Activated CD4-positive, CD25-positive, alpha-beta regulatory T cell treated with anti-CD3 and anti-CD28 coated beads, Interleukin-2, amount 50 U/mL, for 24 hours (primary cell): ENCODE results near the gene ADCYAP1R1.

Experiments
- ATAC-seq, 2 donors: fragments of 150-1000 bp; cut with Tn5 transposase; one replicate each; pipeline ENCODE4 v1.10.0; 2021; ENCODE audit warnings: mild to moderate bottlenecking in 1 of 2, moderate library complexity in 1 of 2

ADCYAP1R1 gene

GRCh38 chr7:31107106-31108090 lies 55.3 kb downstream of the ADCYAP1R1 start:
- ATAC-seq = no peak

- no peak for ATAC-seq
Measured at GRCh38 chr7:31108097-31108657, 56.1 kb downstream of the ADCYAP1R1 start.

DNA sequence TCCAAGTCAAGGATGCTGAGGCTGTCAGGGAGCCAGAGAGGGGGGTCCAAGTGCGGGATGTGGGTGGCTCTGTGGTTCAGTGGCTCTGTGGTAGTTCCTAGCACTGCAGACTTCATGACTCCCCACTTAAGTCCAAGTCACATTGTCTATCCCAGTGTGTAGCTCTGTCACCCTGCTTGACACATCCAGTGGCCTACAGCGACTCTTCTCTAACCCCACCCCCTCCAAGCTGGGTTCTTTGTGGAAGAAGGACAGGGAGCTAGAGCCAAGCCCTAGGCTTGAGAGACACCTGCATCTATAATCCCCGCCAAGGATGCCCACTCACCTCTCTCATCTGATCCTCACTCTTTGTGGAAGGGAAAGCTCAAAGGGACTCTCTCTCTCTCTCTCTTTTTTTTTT lies 57.6 kb downstream of the ADCYAP1R1 start:
- no peak for ATAC-seq

DNA sequence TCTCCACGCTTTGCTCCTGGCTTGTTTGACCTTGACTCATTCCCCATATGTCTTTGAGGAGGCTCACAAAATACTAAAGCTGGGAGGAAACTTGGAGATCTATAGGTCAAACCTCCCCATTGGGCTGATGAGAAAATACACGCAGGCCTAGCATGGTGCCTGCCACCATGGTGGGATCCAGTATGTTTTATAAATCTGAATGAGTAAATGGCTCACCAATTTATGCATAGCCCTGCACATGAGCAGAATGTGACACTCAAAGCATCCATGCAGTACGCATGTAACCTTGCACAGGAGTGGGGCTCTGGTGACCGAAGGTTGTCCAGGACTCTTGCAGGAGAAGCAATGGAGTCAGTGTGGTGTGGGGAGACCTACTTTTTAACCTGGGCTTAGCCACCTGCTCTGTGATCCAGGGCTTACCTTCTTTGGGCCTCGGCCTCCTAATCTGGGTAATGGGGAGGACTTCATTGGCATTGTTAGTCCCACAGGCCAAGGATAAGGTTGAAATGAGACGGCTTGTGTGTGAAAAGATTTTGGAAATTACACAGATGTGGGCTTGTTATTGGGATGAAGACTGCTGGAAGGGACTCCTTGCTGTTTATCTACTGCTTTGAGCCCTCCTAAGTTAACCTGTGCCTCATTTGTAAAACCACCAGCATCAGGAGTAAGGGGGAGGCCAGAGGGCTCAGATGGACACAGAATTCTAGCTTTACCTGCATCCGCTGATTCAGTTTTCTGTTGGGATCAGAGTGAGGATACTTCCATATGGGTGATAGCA lies 58.4 kb downstream of the ADCYAP1R1 start:
- ATAC-seq = no peak

- no peak for ATAC-seq
Measured at GRCh38 chr7:31111109-31111451, 59.0 kb downstream of the ADCYAP1R1 start.

GRCh38 chr7:31113660-31114059 lies 61.6 kb downstream of the ADCYAP1R1 start:
- ATAC-seq = no peak

- ATAC-seq = no peak
Measured at GRCh38 chr7:31114593-31115343, 62.7 kb downstream of the ADCYAP1R1 start.

GRCh38 chr7:31116615-31117014 lies 64.5 kb downstream of the ADCYAP1R1 start:
- ATAC-seq = no peak

DNA sequence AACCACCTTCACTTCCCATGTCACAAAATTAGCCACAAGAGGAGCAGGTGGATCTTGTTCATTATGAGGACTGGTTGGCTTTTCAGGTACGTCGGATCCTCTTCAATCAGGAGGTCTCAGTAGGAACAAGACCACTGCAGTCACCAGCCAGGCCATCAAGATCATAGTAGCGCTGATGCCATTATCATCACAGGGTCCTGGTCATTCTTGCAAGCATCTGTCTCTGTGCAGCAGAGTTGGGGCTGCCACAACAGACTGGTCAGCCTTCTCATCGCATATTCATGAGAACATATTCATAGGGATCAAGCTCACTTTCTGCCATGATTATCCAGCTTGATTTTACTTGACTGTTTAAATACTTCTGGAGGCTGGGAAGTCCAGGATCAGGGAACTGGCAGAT lies 67.1 kb downstream of the ADCYAP1R1 start:
- no peak for ATAC-seq

DNA sequence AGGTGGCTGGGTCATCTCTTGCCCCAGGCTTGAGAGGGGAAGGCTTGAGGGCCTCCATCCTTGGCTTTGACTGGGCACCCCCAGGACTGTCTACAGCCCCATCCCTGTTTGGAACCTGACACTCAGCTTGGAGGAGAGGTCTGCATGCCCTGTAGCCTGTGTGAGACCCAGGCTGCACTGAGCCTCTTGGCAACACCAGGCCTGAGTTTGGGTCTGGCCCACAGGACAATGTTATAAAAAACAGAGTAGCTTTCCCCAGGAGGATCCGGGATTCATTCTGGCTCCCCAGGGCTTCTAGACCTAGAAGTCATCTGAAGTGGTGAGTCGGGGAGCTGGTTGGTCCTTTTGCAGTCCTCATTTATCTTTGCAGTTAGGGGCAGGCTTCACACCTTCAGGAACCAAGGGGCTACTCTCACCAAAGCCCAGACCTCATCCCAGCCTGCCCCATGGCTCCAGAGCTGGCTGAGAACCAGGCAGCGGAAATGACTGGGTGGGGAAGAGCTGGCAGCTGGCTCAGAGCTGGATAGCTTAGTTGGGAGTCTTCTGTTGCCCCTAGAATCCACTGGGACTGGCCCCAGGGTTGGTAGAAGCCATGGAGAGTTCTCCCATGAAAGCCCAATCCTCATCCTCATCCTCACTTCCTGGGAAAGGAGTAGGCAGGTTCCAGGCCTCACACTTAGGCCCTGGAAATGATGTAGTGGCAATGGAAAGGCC lies 68.8 kb downstream of the ADCYAP1R1 start:
- no peak for ATAC-seq

- ATAC-seq = no peak
Measured at GRCh38 chr7:31121601-31122000, 69.5 kb downstream of the ADCYAP1R1 start.

GRCh38 chr7:31122649-31123058 lies 70.5 kb downstream of the ADCYAP1R1 start:
- no peak for ATAC-seq

- no peak for ATAC-seq
Measured at GRCh38 chr7:31123321-31123720, 71.2 kb downstream of the ADCYAP1R1 start.

GRCh38 chr7:31123726-31124125 lies 71.6 kb downstream of the ADCYAP1R1 start:
- no peak for ATAC-seq

DNA sequence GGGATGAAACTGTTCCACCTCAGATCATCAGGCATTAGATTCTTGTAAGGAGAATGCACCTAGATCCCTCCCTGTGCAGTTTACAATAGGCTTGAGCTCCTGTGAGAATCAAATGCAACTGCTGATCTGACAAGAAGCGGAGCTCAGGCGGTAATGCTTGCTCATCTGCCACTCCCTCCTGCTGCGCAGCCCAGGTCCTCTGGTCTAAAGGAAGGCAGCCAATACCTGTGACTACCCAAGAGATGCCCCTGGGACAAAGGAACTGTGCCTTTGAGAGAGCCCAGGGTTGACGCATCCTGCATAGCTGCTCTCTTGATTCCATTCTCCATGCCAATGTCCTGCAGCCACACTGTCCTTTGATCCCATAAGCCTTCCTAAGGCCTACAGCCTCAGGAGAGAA lies 73.1 kb downstream of the ADCYAP1R1 start:
- no peak for ATAC-seq

GRCh38 chr7:31126976-31127375 lies 74.9 kb downstream of the ADCYAP1R1 start:
- no peak for ATAC-seq

GRCh38 chr7:31129067-31129466 lies 77.0 kb downstream of the ADCYAP1R1 start:
- ATAC-seq = no peak

- ATAC-seq = no peak
Measured at GRCh38 chr7:31133497-31133896, 81.4 kb downstream of the ADCYAP1R1 start.

DNA sequence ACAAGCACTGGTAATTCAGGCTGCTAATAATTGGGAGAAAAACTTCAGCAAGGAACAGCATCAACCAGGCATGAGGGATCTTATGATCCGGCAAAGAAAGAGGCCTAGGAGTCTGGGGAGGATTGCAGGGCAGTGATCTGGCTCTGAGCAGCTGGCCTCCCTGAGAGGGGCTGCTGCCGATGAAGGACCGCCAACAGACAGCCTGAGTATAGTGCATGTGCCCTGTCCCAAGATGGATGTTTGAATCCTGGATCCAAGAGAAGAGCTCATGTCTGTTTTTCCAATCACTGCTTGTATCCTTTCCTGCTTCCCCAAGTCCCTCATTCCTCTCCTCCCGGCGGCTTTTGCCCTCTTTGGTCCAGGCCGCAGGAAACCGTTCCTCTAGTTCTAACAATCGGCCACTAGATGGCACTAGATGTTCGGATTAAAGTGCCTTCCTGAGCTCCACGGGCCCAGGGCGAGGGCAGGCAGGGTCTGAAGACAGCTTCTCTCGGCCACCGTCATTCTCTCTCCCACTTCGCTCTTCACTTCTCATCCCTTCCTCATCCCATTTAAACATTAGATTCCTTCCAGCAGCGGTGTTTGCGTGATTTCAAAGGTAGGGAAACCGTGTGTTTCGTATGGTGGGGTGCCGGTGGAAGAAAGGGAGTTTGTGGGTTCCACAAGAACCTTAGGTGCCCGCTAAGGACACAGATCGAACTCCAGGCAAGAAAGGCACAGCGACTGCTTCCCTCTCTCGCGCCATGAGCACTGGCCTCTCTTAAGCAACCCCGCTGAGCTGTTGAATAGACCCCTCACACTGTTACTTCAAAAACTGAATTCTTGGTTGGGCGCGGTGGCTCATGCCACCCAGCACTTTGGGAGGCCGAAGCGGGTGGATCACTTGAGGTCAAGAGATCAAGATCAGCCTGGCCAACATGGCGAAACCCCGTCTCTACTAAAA lies 82.4 kb downstream of the ADCYAP1R1 start:
- peak; percentile 61 to 67 for ATAC-seq

GRCh38 chr7:31137234-31137633 lies 85.1 kb downstream of the ADCYAP1R1 start:
- no peak for ATAC-seq

- no peak for ATAC-seq
Measured at GRCh38 chr7:31145339-31145738, 93.2 kb downstream of the ADCYAP1R1 start.
